NCI-H1694 treated with DMSO at 0.1 percent for 48 hours (cell line): Measurements from ENCODE around the gene CLIC5.

Experiments
- DNase-seq: peaks from one replicate; lab custom pipeline; 2025; lab: John Stamatoyannopoulos, UW

Gene CLIC5

GRCh38 chr6:45843848-45844521 is 171.7 kb downstream of the CLIC5 start:
- no peak for DNase-seq

GRCh38 chr6:45841062-45841461 is 174.6 kb downstream of the CLIC5 start:
- DNase-seq: no peak

- no peak for DNase-seq
These were observed 176.7 kb downstream of the CLIC5 start for GRCh38 chr6:45838996-45839395.

GRCh38 chr6:45838451-45838850 is 177.2 kb downstream of the CLIC5 start:
- no peak for DNase-seq

- no peak for DNase-seq
These were observed 178.0 kb downstream of the CLIC5 start for GRCh38 chr6:45837541-45838200.

GRCh38 chr6:45836984-45837383 is 178.7 kb downstream of the CLIC5 start:
- no peak for DNase-seq

GRCh38 chr6:45836438-45836824 is 179.2 kb downstream of the CLIC5 start:
- no peak for DNase-seq

GRCh38 chr6:45835721-45836437 is 179.8 kb downstream of the CLIC5 start:
- DNase-seq: no peak

- no peak for DNase-seq
These were observed 183.6 kb downstream of the CLIC5 start for GRCh38 chr6:45832063-45832462.
